HL-60/S4 treated with retinoic acid at 250 ng/mL for 4 days and 3 days (cell line): Measurements from ENCODE around the gene OLFM3.

Experiments used
- in situ Hi-C: fragments of 300-500 bp; cut with MboI; formaldehyde crosslinking; loops from 2 replicates; pipeline ENCODE4 v1.7.0; 2022; ENCODE audit warnings: low sequenced_read_pairs

OLFM3 gene

DNA sequence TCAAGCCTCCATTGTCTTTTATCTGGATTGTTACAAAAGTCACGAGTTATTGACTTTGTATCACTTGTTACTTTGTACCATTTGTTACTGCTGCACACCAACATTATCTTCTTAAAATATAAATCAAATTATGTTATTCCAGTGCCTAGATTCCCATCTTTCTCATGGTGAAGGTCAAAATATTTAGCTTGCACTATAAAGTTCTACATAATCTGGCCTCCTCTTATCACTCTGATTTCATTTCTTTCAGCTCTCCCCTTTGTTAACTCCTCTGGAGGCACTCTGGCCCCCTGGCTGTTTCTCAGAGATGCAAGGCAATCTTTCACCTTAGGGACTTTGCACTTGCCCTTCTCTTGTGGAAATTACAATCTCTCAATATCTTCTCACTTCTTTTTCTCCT lies 143.8 kb downstream of the OLFM3 start:
- in situ Hi-C loops, result no loop called here

DNA sequence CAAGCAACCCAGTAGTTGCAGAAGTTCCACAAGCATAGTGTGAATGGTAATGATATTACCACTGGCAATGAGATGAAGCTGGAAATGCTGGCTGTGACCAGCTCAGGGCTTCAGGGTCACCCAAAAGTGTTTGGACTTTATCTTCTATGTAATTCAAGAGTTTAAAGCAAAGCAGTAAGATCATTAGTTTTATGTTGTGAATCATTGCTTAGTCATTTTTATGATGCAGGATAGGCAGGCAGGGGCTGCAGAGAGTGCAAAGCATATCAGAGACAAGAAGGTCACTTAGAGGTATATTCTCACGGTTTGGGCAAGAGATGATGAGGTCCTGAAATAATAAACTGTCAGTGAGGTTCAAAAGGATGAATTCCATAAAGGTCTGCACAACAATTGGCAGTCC lies 147.4 kb downstream of the OLFM3 start:
- in situ Hi-C loops, result no loop called here

DNA sequence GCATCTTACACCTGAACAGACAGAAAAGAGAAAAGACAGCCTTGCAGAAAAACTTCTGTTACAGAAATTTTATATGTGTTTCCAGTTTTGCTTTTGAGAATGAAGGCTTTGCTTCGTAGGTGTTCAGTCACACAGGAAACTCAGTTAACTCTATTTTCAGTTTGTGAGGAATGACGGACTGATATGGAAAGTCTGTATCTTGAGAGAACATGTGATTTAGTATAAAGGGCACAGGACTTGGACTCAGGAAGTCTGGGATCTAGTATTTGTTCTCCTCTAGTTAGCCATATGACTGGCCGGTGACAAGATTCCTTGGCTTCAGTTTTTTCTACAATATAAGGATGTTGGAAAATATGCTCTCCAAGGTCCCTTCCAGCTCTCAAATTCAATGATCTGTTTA lies 149.1 kb downstream of the OLFM3 start:
- in situ Hi-C loops, result no loop called here

DNA sequence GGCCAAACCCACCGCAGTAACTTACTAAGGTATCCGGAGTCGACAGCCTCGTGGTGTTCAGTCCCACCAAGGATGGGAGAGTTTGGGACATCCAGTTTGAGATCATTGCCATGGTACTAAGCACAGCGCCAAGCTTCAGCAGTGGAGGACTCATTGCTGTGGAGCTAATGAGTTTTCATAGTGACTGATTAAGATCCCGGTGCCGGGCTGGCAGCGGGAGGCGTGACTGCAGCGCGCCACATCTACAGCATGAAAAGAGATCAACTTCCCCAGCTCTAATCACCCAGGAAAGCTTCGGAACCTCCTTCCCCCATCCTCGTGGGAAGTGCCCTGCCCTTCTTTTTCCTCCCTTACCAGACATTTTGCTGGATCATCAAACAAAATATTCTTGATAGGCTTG lies 149.9 kb downstream of the OLFM3 start:
- in situ Hi-C loops, result no loop called here

- in situ Hi-C loops, result no loop called here
These were observed 153.6 kb downstream of the OLFM3 start for GRCh38 chr1:101843160-101843559.

GRCh38 chr1:101841824-101842223 lies 154.9 kb downstream of the OLFM3 start:
- in situ Hi-C loops, result no loop called here

DNA sequence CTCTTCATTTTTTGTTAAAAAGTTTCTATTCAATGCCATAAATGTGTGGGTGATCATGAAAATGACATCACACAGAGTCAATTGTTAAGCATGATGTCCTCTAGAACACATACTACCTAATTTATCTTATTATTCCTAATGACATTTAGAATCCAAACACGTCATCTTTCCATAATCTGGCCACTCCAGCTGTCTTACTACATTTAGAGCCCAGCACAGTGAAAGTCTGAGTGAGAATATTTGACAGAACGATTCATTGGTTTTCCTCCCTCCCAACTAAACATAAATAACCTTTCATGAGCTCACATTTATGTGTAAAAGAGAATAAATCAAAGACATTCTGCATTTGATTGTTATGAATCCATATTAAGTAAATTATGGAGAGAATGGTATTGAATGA lies 160.7 kb downstream of the OLFM3 start:
- in situ Hi-C loops, result no loop called here

- in situ Hi-C loops, result no loop called here
These were observed 163.4 kb downstream of the OLFM3 start for GRCh38 chr1:101833312-101833711.

- in situ Hi-C loops, result no loop called here
These were observed 170.3 kb downstream of the OLFM3 start for GRCh38 chr1:101826416-101826815.

- in situ Hi-C loops, result no loop called here
These were observed 176.7 kb downstream of the OLFM3 start for GRCh38 chr1:101820071-101820470.

- in situ Hi-C loops, result no loop called here
These were observed 180.5 kb downstream of the OLFM3 start for GRCh38 chr1:101816262-101816661.

- in situ Hi-C loops, result no loop called here
These were observed 198.3 kb downstream of the OLFM3 start for GRCh38 chr1:101798417-101798816.

DNA sequence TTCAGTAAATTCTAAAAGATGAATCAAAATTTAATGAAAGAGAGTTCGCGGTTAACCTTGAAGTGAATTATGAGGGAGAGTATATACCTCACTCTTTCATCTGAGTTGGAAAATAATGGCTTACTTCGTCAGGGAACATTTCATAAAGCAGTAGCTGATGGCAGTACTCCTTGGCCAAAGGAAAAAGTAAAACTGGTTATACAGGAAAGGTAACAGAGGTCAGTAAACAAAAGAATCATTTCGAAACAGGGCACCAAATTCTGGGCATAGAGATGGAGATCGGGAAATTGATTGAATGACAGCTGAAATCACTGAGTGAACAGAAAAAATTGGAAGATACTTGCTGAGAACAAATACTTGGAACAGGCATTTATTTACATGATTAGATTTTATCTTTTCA lies 199.0 kb downstream of the OLFM3 start:
- in situ Hi-C loops, result no loop called here

DNA sequence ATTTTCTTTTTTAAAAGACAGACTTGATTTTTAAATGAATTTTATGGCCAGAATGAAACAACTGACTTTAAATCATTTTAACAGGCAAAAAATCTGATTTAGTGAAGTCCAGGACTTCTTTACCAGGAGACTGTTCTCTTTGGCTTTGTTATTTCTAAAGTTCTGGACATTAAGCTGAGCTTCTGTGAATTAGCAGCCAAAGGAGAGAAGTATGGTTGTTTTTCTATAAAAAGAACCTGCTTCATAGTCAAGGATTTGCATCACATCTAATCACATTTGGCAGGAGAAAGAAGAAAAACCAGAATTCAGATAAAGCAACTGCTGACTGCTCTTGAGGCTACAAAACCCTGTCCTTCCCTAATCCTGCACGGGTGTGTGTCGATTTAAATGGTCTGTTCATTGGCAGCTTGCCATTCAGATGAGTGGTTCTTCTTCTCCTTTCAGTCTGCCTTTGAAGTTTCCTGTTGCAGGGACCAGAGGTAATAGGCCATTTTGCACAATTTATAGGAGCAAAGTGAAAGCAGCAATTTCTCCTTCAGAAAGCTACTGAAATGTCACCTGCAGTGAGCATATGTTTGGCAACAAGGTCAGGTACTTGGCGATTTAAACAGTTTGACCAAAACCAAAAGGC lies 215.4 kb downstream of the OLFM3 start:
- in situ Hi-C loops, result no loop called here

GRCh38 chr1:101769520-101769919 lies 227.2 kb downstream of the OLFM3 start:
- in situ Hi-C loops, result no loop called here

GRCh38 chr1:101757985-101758384 lies 238.7 kb downstream of the OLFM3 start:
- in situ Hi-C loops, result no loop called here

DNA sequence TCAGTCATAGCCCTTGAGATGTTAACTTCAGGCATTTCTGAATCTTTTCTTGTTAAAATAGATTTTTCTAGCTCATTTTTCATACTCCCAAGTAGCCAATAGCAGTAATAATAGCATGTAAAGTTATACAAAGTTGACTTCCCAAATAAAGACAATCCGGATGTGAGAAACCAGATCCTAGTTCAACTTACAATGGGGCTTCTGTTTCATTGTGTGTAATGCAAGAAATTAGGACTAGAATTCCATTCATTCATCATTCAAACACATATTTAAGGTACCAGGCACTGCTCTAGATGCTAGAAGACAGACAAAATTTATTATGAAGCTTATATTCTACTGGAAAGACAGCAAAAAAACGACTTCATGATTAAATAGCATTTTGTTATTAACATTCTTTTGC lies 240.3 kb downstream of the OLFM3 start:
- in situ Hi-C loops, result no loop called here
